Neural cell (in vitro differentiated cells): ENCODE data around the gene CD70. TPM values are rescaled to one million over a fixed set of nuclear protein-coding genes. Genes with fewer than 3 reads are reported as not detected.

Experiments used
- H2AFZ ChIP-seq: fragments of 200-600, 300-800 bp; sonication (generic), shearing (Covaris generic); 2 replicates; pipeline ENCODE4 v1.6.0; 2014; ENCODE audit warnings: low read depth, mild to moderate bottlenecking, antibody characterized with exemption, low read length, moderate library complexity
- H3F3A ChIP-seq: fragments of 200-600 bp; shearing (Covaris generic); 2 replicates; pipeline ENCODE4 v1.6.1; 2016; ENCODE audit warnings: mild to moderate bottlenecking, moderate library complexity, mixed read lengths, antibody characterized with exemption, low read length; ENCODE audit not compliant: insufficient read depth, poor library complexity, severe bottlenecking
- H3K27ac ChIP-seq: fragments of 200-600, 300-800 bp; sonication (generic), shearing (Covaris generic); 2 replicates; pipeline ENCODE4 v1.5.1; 2014; ENCODE audit warnings: mild to moderate bottlenecking, low read length, moderate library complexity
- H3K27me3 ChIP-seq: fragments of 300-800, 200-600 bp; sonication (generic), shearing (Covaris generic); 2 replicates; pipeline ENCODE4 v1.6.0; 2014; ENCODE audit warnings: mild to moderate bottlenecking, low read depth, low read length, moderate library complexity; ENCODE audit not compliant: insufficient read depth
- H3K36me3 ChIP-seq: fragments of 300-800, 200-600 bp; sonication (generic), shearing (Covaris generic); 2 replicates; pipeline ENCODE4 v1.5.1; 2014; ENCODE audit warnings: mild to moderate bottlenecking, antibody characterized with exemption, low read length, moderate library complexity; ENCODE audit not compliant: insufficient read depth
- H3K4me2 ChIP-seq: fragments of 300-800, 200-600 bp; sonication (generic), shearing (Covaris generic); 2 replicates; pipeline ENCODE4 v1.6.0; 2014; ENCODE audit warnings: mild to moderate bottlenecking, low read length
- H3K4me3 ChIP-seq: fragments of 300-800, 200-600 bp; sonication (generic), shearing (Covaris generic); 2 replicates; pipeline ENCODE4 v1.5.1; 2014; ENCODE audit warnings: mild to moderate bottlenecking, low read length, moderate library complexity
- H3K79me2 ChIP-seq: fragments of 200-600 bp; shearing (Covaris generic); replicated peaks from 2 replicates; pipeline ENCODE4 v1.6.0; 2014; ENCODE audit warnings: mild to moderate bottlenecking, low read length, moderate library complexity; ENCODE audit not compliant: insufficient read depth
- H3K9ac ChIP-seq: fragments of 300-800, 200-600 bp; sonication (generic), shearing (Covaris generic); 2 replicates; pipeline ENCODE4 v1.6.1; 2016; ENCODE audit warnings: mild to moderate bottlenecking, low read length, mixed read lengths
- H3K9me2 ChIP-seq: fragments of 200-600 bp; shearing (Covaris generic); 2 replicates; pipeline ENCODE4 v1.6.1; 2016; ENCODE audit warnings: mild to moderate bottlenecking, low read length, mixed read lengths; ENCODE audit not compliant: insufficient read depth
- H3K9me3 ChIP-seq: fragments of 200-600, 300-800 bp; sonication (generic), shearing (Covaris generic); 2 replicates; pipeline ENCODE4 v1.6.1; 2016; ENCODE audit warnings: mild to moderate bottlenecking, mixed run types, low read length, moderate library complexity, mixed read lengths
- H4K20me1 ChIP-seq: fragments of 200-600 bp; shearing (Covaris generic); 2 replicates; pipeline ENCODE4 v1.6.1; 2016; ENCODE audit warnings: mild to moderate bottlenecking, mixed run types; ENCODE audit not compliant: insufficient read depth
- EP300 ChIP-seq: fragments of 450-650 bp; conservative IDR thresholded peaks from 2 replicates; pipeline ENCODE4 v1.6.1; 2014; ENCODE audit warnings: antibody characterized with exemption, mild to moderate bottlenecking, moderate library complexity; ENCODE audit not compliant: poor library complexity, severe bottlenecking
- EZH2 ChIP-seq: fragments of 200-600, 300-800 bp; shearing (Covaris generic), sonication (generic); IDR thresholded peaks from 2 replicates; pipeline ENCODE4 v1.6.1; 2014; ENCODE audit warnings: antibody characterized with exemption, low read length, borderline replicate concordance, mild to moderate bottlenecking; ENCODE audit not compliant: insufficient read depth, poor library complexity, severe bottlenecking
- MXI1 ChIP-seq: fragments of 450-650 bp; conservative IDR thresholded peaks from 2 replicates; pipeline ENCODE4 v1.6.1; 2014; ENCODE audit warnings: antibody characterized with exemption, mild to moderate bottlenecking; ENCODE audit not compliant: poor library complexity, severe bottlenecking
- POLR2AphosphoS5 ChIP-seq: IDR thresholded peaks from 2 replicates; pipeline ENCODE4 v1.6.1; 2012
- RAD21 ChIP-seq: fragments of 450-650 bp; conservative IDR thresholded peaks from 2 replicates; pipeline ENCODE4 v1.6.1; 2014; ENCODE audit warnings: antibody characterized with exemption, mild to moderate bottlenecking, moderate library complexity
- SMC3 ChIP-seq: fragments of 450-650 bp; conservative IDR thresholded peaks from 2 replicates; pipeline ENCODE4 v1.6.1; 2014; ENCODE audit warnings: antibody characterized with exemption, mild to moderate bottlenecking, moderate library complexity; ENCODE audit not compliant: poor library complexity
- TAF1 ChIP-seq: IDR thresholded peaks from 2 replicates; pipeline ENCODE4 v1.6.1; 2012; ENCODE audit warnings: low read depth
- polyA plus RNA-seq: library from polyadenylated mRNA; depleted of rRNA; stranded (reverse); fragments of >200 nt; gene quantifications from 2 replicates; pipeline ENCODE4 v1.2.3, GENCODE V29; 2014
- TF ChIP-seq, protein P1 (sequence below): fragments of 450-650 bp; IDR thresholded peaks from 2 replicates; pipeline ENCODE4 v1.5.1; 2014; ENCODE audit warnings: antibody characterized with exemption, mild to moderate bottlenecking, moderate library complexity; ENCODE audit not compliant: poor library complexity, severe bottlenecking
- TF ChIP-seq, protein P2 (sequence below): IDR thresholded peaks from 2 replicates; pipeline ENCODE4 v1.6.1; 2012; ENCODE audit warnings: borderline replicate concordance

The CD70 gene
- polyA plus RNA-seq, 1 donor from 2014 or later: not detected

DNA sequence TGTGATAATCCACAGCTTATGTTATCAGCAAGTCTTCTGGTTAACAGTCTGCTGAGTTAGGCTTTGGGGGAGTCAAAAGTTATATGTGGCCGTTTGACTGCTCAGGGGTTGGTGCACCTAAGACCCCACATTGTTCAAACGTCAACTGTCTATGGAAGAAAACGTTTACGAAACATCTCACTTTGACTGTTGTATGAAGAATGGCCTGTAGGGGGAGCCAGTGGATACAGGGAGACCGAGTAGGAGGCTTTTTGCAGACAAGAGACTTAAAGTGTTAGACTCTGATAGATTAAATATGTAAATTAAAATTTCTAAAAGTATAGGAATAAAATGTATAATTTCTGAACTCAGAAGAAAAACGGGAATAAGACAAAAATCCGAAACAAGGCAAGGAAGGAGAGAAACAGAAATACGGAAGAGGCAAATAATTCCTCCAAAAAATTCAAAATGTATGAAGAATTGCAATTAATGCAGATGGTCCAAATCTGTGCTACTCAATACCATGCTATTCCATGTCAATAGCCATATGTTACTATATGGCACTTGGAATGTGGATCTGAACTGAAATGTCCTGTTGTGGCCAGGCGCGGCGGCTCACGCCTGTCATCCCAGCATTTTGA is 41.2 kb upstream of the CD70 start:
- no peak overlapping the region for H2AFZ ChIP-seq
- no peaks in the 10 kb centered on the region for H3F3A ChIP-seq
- no peaks in the 10 kb centered on the region for H3K9me2 ChIP-seq
- no peak overlapping the region for H3K4me3 ChIP-seq
- no peaks in the 10 kb centered on the region for H3K9me3 ChIP-seq
- no peaks in the 10 kb centered on the region for H3K79me2 ChIP-seq
- H4K20me1 ChIP-seq: no peaks in the 10 kb centered on the region
- H3K27ac ChIP-seq: no peak overlapping the region
- H3K4me2 ChIP-seq: no peak overlapping the region
- TF ChIP-seq SMC3 (peak; percentile 56), EZH2 (no peak), RAD21 (peak; percentile 62), POLR2AphosphoS5 (no peak), TAF1 (no peak)
- TF ChIP-seq, protein P1, sequence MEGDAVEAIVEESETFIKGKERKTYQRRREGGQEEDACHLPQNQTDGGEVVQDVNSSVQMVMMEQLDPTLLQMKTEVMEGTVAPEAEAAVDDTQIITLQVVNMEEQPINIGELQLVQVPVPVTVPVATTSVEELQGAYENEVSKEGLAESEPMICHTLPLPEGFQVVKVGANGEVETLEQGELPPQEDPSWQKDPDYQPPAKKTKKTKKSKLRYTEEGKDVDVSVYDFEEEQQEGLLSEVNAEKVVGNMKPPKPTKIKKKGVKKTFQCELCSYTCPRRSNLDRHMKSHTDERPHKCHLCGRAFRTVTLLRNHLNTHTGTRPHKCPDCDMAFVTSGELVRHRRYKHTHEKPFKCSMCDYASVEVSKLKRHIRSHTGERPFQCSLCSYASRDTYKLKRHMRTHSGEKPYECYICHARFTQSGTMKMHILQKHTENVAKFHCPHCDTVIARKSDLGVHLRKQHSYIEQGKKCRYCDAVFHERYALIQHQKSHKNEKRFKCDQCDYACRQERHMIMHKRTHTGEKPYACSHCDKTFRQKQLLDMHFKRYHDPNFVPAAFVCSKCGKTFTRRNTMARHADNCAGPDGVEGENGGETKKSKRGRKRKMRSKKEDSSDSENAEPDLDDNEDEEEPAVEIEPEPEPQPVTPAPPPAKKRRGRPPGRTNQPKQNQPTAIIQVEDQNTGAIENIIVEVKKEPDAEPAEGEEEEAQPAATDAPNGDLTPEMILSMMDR: peak; percentile 66
- H3K9ac ChIP-seq: no peak overlapping the region
- no peaks in the 10 kb centered on the region for H3K27me3 ChIP-seq
- no peaks in the 10 kb centered on the region for H3K36me3 ChIP-seq

DNA sequence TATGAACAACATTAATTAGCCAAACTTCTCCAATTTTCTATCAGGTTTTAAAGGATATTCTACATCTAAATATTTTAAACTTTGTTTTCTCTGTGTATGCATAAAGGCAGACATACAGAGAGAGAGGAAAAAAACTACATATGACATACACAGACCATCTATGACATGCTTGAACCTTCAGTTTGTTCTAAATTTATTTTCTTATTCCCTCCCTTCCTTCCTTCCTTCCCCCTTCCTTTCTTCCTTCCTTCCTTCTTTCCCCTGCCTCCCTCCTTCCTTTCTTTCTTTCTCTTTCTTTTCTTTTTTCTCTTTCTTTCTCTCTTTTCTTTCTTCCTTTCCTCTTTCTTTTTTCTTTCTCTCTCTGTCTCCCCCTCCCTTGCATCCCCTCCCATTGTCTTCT is 35.8 kb upstream of the CD70 start:
- no peak for TF ChIP-seq EP300
- no peak for TF ChIP-seq MXI1
- TF ChIP-seq RAD21: no peak
- TF ChIP-seq, protein P2, sequence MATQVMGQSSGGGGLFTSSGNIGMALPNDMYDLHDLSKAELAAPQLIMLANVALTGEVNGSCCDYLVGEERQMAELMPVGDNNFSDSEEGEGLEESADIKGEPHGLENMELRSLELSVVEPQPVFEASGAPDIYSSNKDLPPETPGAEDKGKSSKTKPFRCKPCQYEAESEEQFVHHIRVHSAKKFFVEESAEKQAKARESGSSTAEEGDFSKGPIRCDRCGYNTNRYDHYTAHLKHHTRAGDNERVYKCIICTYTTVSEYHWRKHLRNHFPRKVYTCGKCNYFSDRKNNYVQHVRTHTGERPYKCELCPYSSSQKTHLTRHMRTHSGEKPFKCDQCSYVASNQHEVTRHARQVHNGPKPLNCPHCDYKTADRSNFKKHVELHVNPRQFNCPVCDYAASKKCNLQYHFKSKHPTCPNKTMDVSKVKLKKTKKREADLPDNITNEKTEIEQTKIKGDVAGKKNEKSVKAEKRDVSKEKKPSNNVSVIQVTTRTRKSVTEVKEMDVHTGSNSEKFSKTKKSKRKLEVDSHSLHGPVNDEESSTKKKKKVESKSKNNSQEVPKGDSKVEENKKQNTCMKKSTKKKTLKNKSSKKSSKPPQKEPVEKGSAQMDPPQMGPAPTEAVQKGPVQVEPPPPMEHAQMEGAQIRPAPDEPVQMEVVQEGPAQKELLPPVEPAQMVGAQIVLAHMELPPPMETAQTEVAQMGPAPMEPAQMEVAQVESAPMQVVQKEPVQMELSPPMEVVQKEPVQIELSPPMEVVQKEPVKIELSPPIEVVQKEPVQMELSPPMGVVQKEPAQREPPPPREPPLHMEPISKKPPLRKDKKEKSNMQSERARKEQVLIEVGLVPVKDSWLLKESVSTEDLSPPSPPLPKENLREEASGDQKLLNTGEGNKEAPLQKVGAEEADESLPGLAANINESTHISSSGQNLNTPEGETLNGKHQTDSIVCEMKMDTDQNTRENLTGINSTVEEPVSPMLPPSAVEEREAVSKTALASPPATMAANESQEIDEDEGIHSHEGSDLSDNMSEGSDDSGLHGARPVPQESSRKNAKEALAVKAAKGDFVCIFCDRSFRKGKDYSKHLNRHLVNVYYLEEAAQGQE: no peak
- TF ChIP-seq EZH2: no peak
- TF ChIP-seq SMC3: no peak
- TF ChIP-seq, protein P1: no peak
- TF ChIP-seq POLR2AphosphoS5: no peak
- no peak for TF ChIP-seq TAF1
- Histone ChIP-seq H3K9ac (no peak overlapping the region), H3K27me3 (no peaks in the 10 kb centered on the region), H4K20me1 (no peaks in the 10 kb centered on the region), H3K27ac (no peak overlapping the region), H3K4me3 (no peak overlapping the region), H3K9me3 (no peaks in the 10 kb centered on the region), H3K9me2 (no peaks in the 10 kb centered on the region), H3K36me3 (no peaks in the 10 kb centered on the region), H3K4me2 (no peak overlapping the region), H2AFZ (no peak overlapping the region), H3F3A (no peaks in the 10 kb centered on the region), H3K79me2 (no peaks in the 10 kb centered on the region)
